ENCODE results near the gene NUBPL.

The NUBPL gene

GRCh38 chr14:31909977-31910376, 348.8 kb downstream of the NUBPL start:
- DNase-seq (ENCODE audit: low read depth in 1 of 2, low spot score in 1 of 2): no peak

All from activated T-helper 1 cell treated with anti-CD3 and anti-CD28 coated beads, Interleukin-2, amount 50 U/mL, for 16 hours (primary cell).